Activated naive CD4-positive, alpha-beta T cell treated with anti-CD3 and anti-CD28 coated beads for 36 hours (primary cell): ENCODE data around the gene LIPG. TPM values are rescaled to one million over a fixed set of nuclear protein-coding genes. Genes with fewer than 3 reads are reported as not detected.
"Not testable (repeated sequence)": the region's sequence is repeated elsewhere in the genome, so short reads cannot be mapped to it uniquely, and the experiment has no call there.

ENCODE experiments used
- CTCF ChIA-PET: fragments of 350-600 bp; sonication (Branson Sonifier 250); formaldehyde crosslinking; loops from one replicate; lab custom pipeline; 2021; ENCODE audit warnings: antibody characterized with exemption; lab: Charles Lee
- DNase-seq: peaks from one replicate; pipeline ENCODE4 v3.0.0-alpha.2; 2020
- H3K27ac Mint-ChIP-seq: one replicate; pipeline ENCODE4 v1.8.0; 2021; ENCODE audit warnings: mild to moderate bottlenecking, mixed read lengths
- H3K27me3 Mint-ChIP-seq: one replicate; pipeline ENCODE4 v1.8.0; 2021; ENCODE audit warnings: low read depth, mixed read lengths
- H3K36me3 Mint-ChIP-seq: one replicate; pipeline ENCODE4 v1.8.0; 2021; ENCODE audit warnings: low read depth, mixed read lengths
- H3K4me1 Mint-ChIP-seq: one replicate; pipeline ENCODE4 v1.8.0; 2021; ENCODE audit warnings: low read depth, mixed read lengths
- H3K4me3 Mint-ChIP-seq: one replicate; pipeline ENCODE4 v1.8.0; 2021; ENCODE audit warnings: mild to moderate bottlenecking, moderate library complexity, mixed read lengths
- H3K9me3 Mint-ChIP-seq: one replicate; pipeline ENCODE4 v1.8.0; 2021; ENCODE audit warnings: mixed read lengths
- intact Hi-C: fragments of 100-400 bp; cut with micrococcal nuclease; formaldehyde crosslinking; loops from one replicate; pipeline ENCODE4 v1.15.1; 2023
- total RNA-seq, 2 experiments: library from RNA; stranded (reverse); gene quantifications; one replicate each; pipeline ENCODE4 v1.2.3, GENCODE V29; 2021

LIPG gene
- total RNA-seq, 2 experiments from 2014 or later, result 0.22 to 0.45 TPM

GRCh38 chr18:49565101-49565500 lies 3.2 kb downstream of the LIPG start:
- Mint-ChIP-seq H3K9me3 (no peaks in the 10 kb centered on the region), H3K27ac (no peak overlapping the region), H3K27me3 (peaks cover 57% of the 10 kb centered on the region), H3K4me1 (peaks cover 31% of the 10 kb centered on the region), H3K4me3 (no peak overlapping the region), H3K36me3 (no peaks in the 10 kb centered on the region)
- CTCF ChIA-PET, result interaction anchor here (0.6 to 0.8 kb wide), 3 partner anchors 54 to 581 kb away, joined by 3 to 4 read pairs (median 3); no protein-coding TSS in a partner anchor
- intact Hi-C loops, result loop anchor here (10.0 kb wide), 1 partner anchor 220 kb away; no protein-coding TSS in a partner anchor
- no peak for DNase-seq

DNA sequence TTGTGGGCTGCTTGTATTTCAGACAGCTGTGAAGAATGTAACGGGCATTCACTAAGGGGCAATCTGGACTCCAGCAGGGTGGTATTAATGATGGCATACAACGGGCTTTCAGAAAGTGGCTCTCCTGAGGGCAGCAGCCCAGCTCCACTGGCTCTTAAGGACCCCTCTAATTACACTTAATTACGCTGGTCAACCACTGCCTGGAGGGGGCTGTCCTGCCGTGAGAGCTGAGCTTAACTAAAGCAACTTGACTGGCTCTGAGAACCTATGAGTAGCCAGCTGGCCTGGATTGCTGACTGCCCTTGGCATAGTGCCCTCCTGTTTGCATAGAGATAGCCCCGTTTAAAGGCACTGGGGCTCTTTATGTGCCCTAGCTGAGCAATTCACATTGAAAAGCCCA lies 3.8 kb downstream of the LIPG start:
- Mint-ChIP-seq H3K27me3 (peaks cover 52% of the 10 kb centered on the region), H3K9me3 (no peaks in the 10 kb centered on the region), H3K27ac (no peak overlapping the region), H3K4me1 (peaks cover 28% of the 10 kb centered on the region), H3K4me3 (no peak overlapping the region), H3K36me3 (no peaks in the 10 kb centered on the region)
- no peak for DNase-seq
- CTCF ChIA-PET, result interaction anchor here (0.6 to 0.8 kb wide), 3 partner anchors 55 to 582 kb away, joined by 3 to 4 read pairs (median 3); no protein-coding TSS in a partner anchor
- intact Hi-C loops, result loop anchor here (10.0 kb wide), 1 partner anchor 219 kb away; no protein-coding TSS in a partner anchor

DNA sequence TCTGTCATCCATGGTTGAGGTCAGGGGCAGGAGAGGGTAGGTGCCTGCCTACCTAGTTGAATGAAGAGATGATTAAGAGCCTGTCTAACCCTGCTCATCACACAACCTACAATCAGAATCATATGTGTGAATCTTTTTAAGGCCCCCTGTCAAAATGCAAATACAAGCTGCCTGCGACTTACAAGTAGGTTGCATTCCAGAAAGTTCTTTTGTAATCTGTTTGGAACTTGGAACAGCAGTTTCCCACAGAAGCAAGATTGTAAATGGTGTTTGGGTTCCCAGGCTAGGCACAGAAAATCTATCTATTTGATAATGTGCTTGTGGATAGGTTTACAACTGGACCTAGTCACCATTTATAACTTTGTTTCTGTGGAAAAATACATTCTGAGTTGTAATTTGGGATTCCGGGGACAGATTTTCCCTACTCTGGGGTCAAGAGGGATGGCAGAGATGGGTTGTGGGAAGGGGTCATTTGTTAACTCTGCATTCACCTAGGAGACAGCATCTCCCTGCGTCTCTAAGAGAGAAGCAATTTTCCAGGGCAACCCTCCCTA lies 4.4 kb downstream of the LIPG start:
- no peak for DNase-seq
- intact Hi-C loops, result loop anchor here (10.0 kb wide), 1 partner anchor 219 kb away; no protein-coding TSS in a partner anchor
- no peaks in the 10 kb centered on the region for H3K36me3 Mint-ChIP-seq
- no peak overlapping the region for H3K27ac Mint-ChIP-seq
- H3K4me1 Mint-ChIP-seq, result peaks cover 22% of the 10 kb centered on the region
- peaks cover 45% of the 10 kb centered on the region for H3K27me3 Mint-ChIP-seq
- H3K9me3 Mint-ChIP-seq, result no peaks in the 10 kb centered on the region
- H3K4me3 Mint-ChIP-seq, result no peak overlapping the region
- CTCF ChIA-PET, result interaction anchor here (1.1 kb wide), 1 partner anchor 295 kb away, joined by 3 read pairs; no protein-coding TSS in a partner anchor

- intact Hi-C loops, result loop anchor here (10.0 kb wide), 1 partner anchor 218 kb away; no protein-coding TSS in a partner anchor
- Mint-ChIP-seq H3K4me3 (no peak overlapping the region), H3K4me1 (peaks cover 15% of the 10 kb centered on the region), H3K9me3 (no peaks in the 10 kb centered on the region), H3K27me3 (peaks cover 39% of the 10 kb centered on the region), H3K36me3 (no peaks in the 10 kb centered on the region), H3K27ac (no peak overlapping the region)
- CTCF ChIA-PET, result interaction anchor here (1.1 kb wide), 1 partner anchor 295 kb away, joined by 3 read pairs; no protein-coding TSS in a partner anchor
- no peak for DNase-seq
Observed at GRCh38 chr18:49566985-49567384, 5.1 kb downstream of the LIPG start.

- H3K4me1 Mint-ChIP-seq, result no peaks in the 10 kb centered on the region
- H3K9me3 Mint-ChIP-seq, result no peaks in the 10 kb centered on the region
- CTCF ChIA-PET, result interaction anchor here (1.4 to 1.6 kb wide), 2 partner anchors 8 to 290 kb away, joined by 3 to 6 read pairs; no protein-coding TSS in a partner anchor
- DNase-seq, result no peak
- intact Hi-C loops, result loop anchor here (10.0 kb wide), 1 partner anchor 215 kb away; no protein-coding TSS in a partner anchor
- H3K4me3 Mint-ChIP-seq, result no peak overlapping the region
- peaks cover 14% of the 10 kb centered on the region for H3K27me3 Mint-ChIP-seq
- H3K36me3 Mint-ChIP-seq, result no peaks in the 10 kb centered on the region
- H3K27ac Mint-ChIP-seq, result no peak overlapping the region
Observed at GRCh38 chr18:49569724-49570123, 7.9 kb downstream of the LIPG start.

DNA sequence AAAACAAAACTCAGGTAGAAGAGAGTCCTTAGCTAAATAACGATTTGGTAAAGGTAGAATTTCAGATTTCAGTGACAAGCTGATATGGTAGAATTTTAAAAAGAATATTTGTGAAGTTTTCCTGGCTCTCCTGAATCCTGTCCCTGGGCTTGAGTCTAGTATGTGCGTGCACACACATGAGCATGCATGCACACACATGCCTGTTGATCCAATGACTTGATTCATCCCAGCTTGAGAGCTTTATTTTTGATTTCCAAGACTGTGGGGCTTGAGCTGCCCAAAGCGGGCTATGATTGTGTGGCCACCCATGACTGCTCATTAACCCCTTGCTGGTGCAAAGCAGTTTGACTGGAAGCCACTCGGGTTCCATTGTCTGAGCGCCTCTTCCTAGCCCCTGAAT lies 9.0 kb downstream of the LIPG start:
- H3K36me3 Mint-ChIP-seq, result no peaks in the 10 kb centered on the region
- H3K4me3 Mint-ChIP-seq, result no peak overlapping the region
- peaks cover 4% of the 10 kb centered on the region for H3K27me3 Mint-ChIP-seq
- intact Hi-C loops, result no loop called here
- H3K27ac Mint-ChIP-seq, result no peak overlapping the region
- no peak for DNase-seq
- no peaks in the 10 kb centered on the region for H3K4me1 Mint-ChIP-seq
- CTCF ChIA-PET, result interaction anchor here (1.4 to 1.6 kb wide), 2 partner anchors 10 to 289 kb away, joined by 3 to 6 read pairs; no protein-coding TSS in a partner anchor
- no peaks in the 10 kb centered on the region for H3K9me3 Mint-ChIP-seq

- intact Hi-C loops, result no loop called here
- H3K4me3 Mint-ChIP-seq, result no peak overlapping the region
- H3K9me3 Mint-ChIP-seq, result no peaks in the 10 kb centered on the region
- no peak for DNase-seq
- CTCF ChIA-PET, result no interaction called here
- no peak overlapping the region for H3K27ac Mint-ChIP-seq
- H3K27me3 Mint-ChIP-seq, result no peaks in the 10 kb centered on the region
- no peaks in the 10 kb centered on the region for H3K36me3 Mint-ChIP-seq
- H3K4me1 Mint-ChIP-seq, result no peaks in the 10 kb centered on the region
Observed at GRCh38 chr18:49572611-49573345, 10.9 kb downstream of the LIPG start.

DNA sequence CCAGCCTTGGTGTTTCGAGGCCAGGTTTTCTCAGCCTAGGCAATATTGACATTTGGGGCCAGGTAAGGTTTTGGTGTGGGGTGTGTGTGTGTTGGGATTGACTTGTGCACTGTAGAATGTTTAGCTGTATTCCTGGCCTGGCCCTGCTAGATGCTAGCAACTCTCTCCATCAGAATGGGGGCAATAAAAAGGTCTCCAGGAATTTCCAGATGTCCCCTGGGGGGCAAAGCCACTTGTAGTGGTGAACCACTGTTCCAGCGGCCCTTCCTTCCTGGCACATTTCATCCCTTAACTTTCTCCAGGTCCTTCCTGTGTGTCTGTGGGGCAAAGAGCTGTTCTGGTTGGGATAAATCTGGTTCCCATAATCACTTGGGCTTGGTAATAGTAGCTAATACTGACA lies 12.0 kb downstream of the LIPG start:
- intact Hi-C loops, result no loop called here
- H3K4me1 Mint-ChIP-seq, result no peaks in the 10 kb centered on the region

GRCh38 chr18:49579041-49579440 lies 17.2 kb downstream of the LIPG start:
- H3K27me3 Mint-ChIP-seq, H3K27ac Mint-ChIP-seq, DNase-seq, H3K4me1 Mint-ChIP-seq, H3K36me3 Mint-ChIP-seq, H3K4me3 Mint-ChIP-seq, H3K9me3 Mint-ChIP-seq, intact Hi-C loops: not testable (repeated sequence)
- CTCF ChIA-PET, result interaction anchor here (0.8 kb wide), 1 partner anchor 17 kb away, joined by 3 read pairs; no protein-coding TSS in a partner anchor

More for the DNA sequence above, 12.0 kb downstream of the LIPG start:
- no peak overlapping the region for H3K27ac Mint-ChIP-seq
- no peaks in the 10 kb centered on the region for H3K36me3 Mint-ChIP-seq
- H3K27me3 Mint-ChIP-seq, result no peaks in the 10 kb centered on the region
- DNase-seq, result no peak
- H3K4me3 Mint-ChIP-seq, result no peak overlapping the region
- H3K9me3 Mint-ChIP-seq, result no peaks in the 10 kb centered on the region
- CTCF ChIA-PET, result interaction anchor here (0.8 kb wide), 1 partner anchor 15 kb away, joined by 3 read pairs; no protein-coding TSS in a partner anchor

DNA sequence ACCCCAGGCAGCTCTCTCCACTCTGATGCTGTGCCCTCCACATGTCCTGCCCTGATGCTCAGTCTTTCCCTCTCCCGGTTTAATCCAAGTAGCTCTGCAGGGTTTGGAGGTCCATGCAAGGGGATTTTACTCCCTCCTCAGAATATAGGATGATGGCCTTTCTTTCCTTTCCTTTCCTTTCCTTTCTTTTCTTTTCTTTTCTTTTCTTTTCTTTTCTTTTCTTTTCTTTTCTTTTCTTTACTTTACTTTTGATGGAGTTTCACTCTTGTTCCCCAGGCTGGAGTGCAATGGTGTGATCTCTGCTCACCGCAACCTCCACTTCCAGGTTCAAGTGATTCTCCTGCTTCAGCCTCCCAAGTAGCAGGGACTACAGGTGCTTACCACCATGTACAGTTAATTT lies 17.7 kb downstream of the LIPG start:
- intact Hi-C loops, H3K4me3 Mint-ChIP-seq, H3K27me3 Mint-ChIP-seq, H3K9me3 Mint-ChIP-seq, DNase-seq, H3K36me3 Mint-ChIP-seq, H3K27ac Mint-ChIP-seq, H3K4me1 Mint-ChIP-seq: not testable (repeated sequence)
- CTCF ChIA-PET, result interaction anchor here (0.8 kb wide), 1 partner anchor 17 kb away, joined by 3 read pairs; no protein-coding TSS in a partner anchor

DNA sequence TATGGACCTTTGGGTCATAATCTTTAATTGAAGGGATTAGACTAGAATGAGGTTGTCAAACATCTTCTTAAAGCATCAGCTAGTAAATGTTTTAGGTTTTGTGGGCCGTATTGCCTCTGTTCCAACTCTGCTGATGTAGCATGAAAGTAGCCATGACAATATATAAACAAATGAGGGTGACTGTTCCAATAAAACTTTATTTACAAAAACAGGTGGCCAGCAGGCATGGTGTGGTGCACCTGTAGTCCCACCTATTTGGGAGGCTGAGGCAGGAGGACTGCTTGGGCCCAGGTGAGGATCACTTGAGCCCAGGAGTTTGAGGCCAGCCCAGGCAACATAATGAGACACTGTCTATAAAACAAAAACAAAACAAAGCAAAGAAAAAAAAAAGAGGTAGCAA lies 18.4 kb downstream of the LIPG start:
- Mint-ChIP-seq H3K4me1 (no peaks in the 10 kb centered on the region), H3K36me3 (no peaks in the 10 kb centered on the region), H3K27me3 (peaks cover 9% of the 10 kb centered on the region), H3K4me3 (no peak overlapping the region), H3K9me3 (no peaks in the 10 kb centered on the region), H3K27ac (no peak overlapping the region)
- CTCF ChIA-PET, result no interaction called here
- DNase-seq, result no peak
- intact Hi-C loops, result no loop called here

GRCh38 chr18:49581371-49581770 lies 19.5 kb downstream of the LIPG start:
- intact Hi-C loops, result no loop called here

More at GRCh38 chr18:49581371-49581770, 19.5 kb downstream of the LIPG start:
- Mint-ChIP-seq H3K27me3 (peaks cover 9% of the 10 kb centered on the region), H3K4me1 (no peaks in the 10 kb centered on the region), H3K4me3 (no peak overlapping the region), H3K27ac (no peak overlapping the region), H3K36me3 (no peaks in the 10 kb centered on the region), H3K9me3 (no peaks in the 10 kb centered on the region)
- no peak for DNase-seq
- CTCF ChIA-PET, result no interaction called here
